Kidney (tissue), 14 donors: ENCODE results near the gene OLIG2. TPM values are rescaled to one million over a fixed set of nuclear protein-coding genes. Genes with fewer than 3 reads are reported as not detected.

Experiments used
- DNase-seq, 5 donors: peaks; one replicate each; pipeline ENCODE4 v3.0.0-alpha.2; 2013 to 2020
- FAIRE-seq: peaks from 2 replicates; lab custom pipeline; 2012; peaks lifted over from hg19 to GRCh38; lab: Jason Lieb, UNC
- H3K27ac ChIP-seq, 2 donors: one replicate each; pipeline ENCODE4 v1.7.0; 2013; ENCODE audit warnings: low read depth in 2 of 2, low read length in 2 of 2, inconsistent platforms in 1 of 2
- H3K27me3 ChIP-seq: one replicate; pipeline ENCODE4 v1.7.1; 2013; ENCODE audit warnings: low read length, inconsistent platforms; ENCODE audit not compliant: control insufficient read depth, insufficient read depth
- H3K36me3 ChIP-seq, 3 donors: one replicate each; pipeline versions ENCODE4 v1.7.0 to v1.7.1; 2013; ENCODE audit warnings: low read length in 3 of 3, control low read depth in 1 of 3, inconsistent platforms in 1 of 3; ENCODE audit not compliant: insufficient read depth in 3 of 3, control insufficient read depth in 2 of 3
- H3K4me1 ChIP-seq, 3 donors: one replicate each; pipeline versions ENCODE4 v1.7.0 to v1.7.1; 2013; ENCODE audit warnings: low read length in 3 of 3, inconsistent platforms in 1 of 3, low read depth in 1 of 3; ENCODE audit not compliant: control insufficient read depth in 2 of 3, insufficient read depth in 2 of 3
- H3K4me3 ChIP-seq, 3 donors: one replicate each; pipeline versions ENCODE4 v1.7.0 to v1.8.1; 2013; ENCODE audit warnings: low read length in 3 of 3, control low read depth in 1 of 3, inconsistent platforms in 1 of 3
- H3K9ac ChIP-seq, 3 donors: one replicate each; pipeline versions ENCODE4 v1.7.0 to v1.7.1; 2013; ENCODE audit warnings: low read length in 3 of 3, control low read depth in 1 of 3, inconsistent platforms in 1 of 3
- H3K9me3 ChIP-seq, 3 donors: one replicate each; pipeline versions ENCODE4 v1.7.0 to v1.7.1; 2013; ENCODE audit warnings: low read length in 3 of 3, control low read depth in 1 of 3, inconsistent platforms in 1 of 3; ENCODE audit not compliant: control insufficient read depth in 2 of 3, insufficient read depth in 1 of 3
- CTCF ChIP-seq: IDR thresholded peaks from 3 replicates; pipeline ENCODE4 v1.5.1; 2012; ENCODE audit warnings: mild to moderate bottlenecking, moderate library complexity, borderline replicate concordance; ENCODE audit not compliant: insufficient read depth; ENCODE audit errors: extremely low read depth
- intact Hi-C: fragments of 100-400 bp; cut with DNase I; formaldehyde crosslinking; loops from one replicate; pipeline ENCODE4 v1.11.1; 2022
- polyA plus RNA-seq: library from polyadenylated mRNA; stranded (reverse); fragments of 350-450 nt; fragmentation: Illumina TruSeq; extraction: RNeasy Lipid Tissue Mini Kit (QIAGEN cat#74804); gene quantifications from one replicate; pipeline ENCODE4 v1.2.3, GENCODE V29; 2014; ENCODE audit warnings: low read depth, low replicate concordance; ENCODE audit not compliant: insufficient read depth
- total RNA-seq: library from RNA; stranded (reverse); fragmentation: NEBNext Ultra II Directional; extraction: Animal tissue kit (Norgen Biotek cat#: 25700); gene quantifications from one replicate; pipeline ENCODE4 v1.2.1, GENCODE V29; 2021
- donor health status: control.
- donor health status: control.
- donor health status: control.
- donor health status: control.
- donor health status: control.
- donor health status: DM: yes; HTN: yes; CAD: no.
- donor health status: Normal renal cell carcinoma (clear cell type).

The OLIG2 gene
- total and polyA plus RNA-seq, 2 donors from 2014 or later, result not detected

GRCh38 chr21:33067457-33067856 is 41.7 kb downstream of the OLIG2 start:
- DNase-seq (no peak), FAIRE-seq (no peak)
- TF ChIP-seq CTCF, result no peak
- Histone ChIP-seq H3K27ac (no peak overlapping the region), H3K4me1 (peaks cover 0 to 2% (median 0%) of the 10 kb centered on the region in 3 donors), H3K4me3 (no peak overlapping the region), H3K9ac (no peak overlapping the region), H3K9me3 (no peaks in the 10 kb centered on the region), H3K27me3 (peaks cover 37% of the 10 kb centered on the region), H3K36me3 (no peaks in the 10 kb centered on the region)
- intact Hi-C loops, result no loop called here

GRCh38 chr21:33069243-33069642 is 43.5 kb downstream of the OLIG2 start:
- DNase-seq (no peak), FAIRE-seq (no peak)
- no peak overlapping the region for H3K27ac ChIP-seq
- H3K9me3 ChIP-seq, result no peaks in the 10 kb centered on the region
- peaks cover 48% of the 10 kb centered on the region for H3K27me3 ChIP-seq
- TF ChIP-seq CTCF, result no peak
- H3K36me3 ChIP-seq, result no peaks in the 10 kb centered on the region
- no peak overlapping the region for H3K4me3 ChIP-seq
- intact Hi-C loops, result no loop called here
- H3K4me1 ChIP-seq, result peaks cover 0 to 2% (median 0%) of the 10 kb centered on the region in 3 donors
- H3K9ac ChIP-seq, result no peak overlapping the region

GRCh38 chr21:33069645-33069993 is 43.9 kb downstream of the OLIG2 start:
- H3K9me3 ChIP-seq, result no peaks in the 10 kb centered on the region
- FAIRE-seq, result no peak
- no peak for TF ChIP-seq CTCF
- no peak overlapping the region for H3K27ac ChIP-seq
- no peaks in the 10 kb centered on the region for H3K36me3 ChIP-seq
- peaks cover 51% of the 10 kb centered on the region for H3K27me3 ChIP-seq
- no peak overlapping the region for H3K4me3 ChIP-seq
- peaks cover 0 to 2% (median 0%) of the 10 kb centered on the region in 3 donors for H3K4me1 ChIP-seq
- intact Hi-C loops, result no loop called here
- no peak overlapping the region for H3K9ac ChIP-seq
- no peak for DNase-seq
